ENCODE data around the gene ITGAX.

Gene ITGAX

GRCh38 chr16:31409433-31409832 lies 54.5 kb downstream of the ITGAX start:
- no peaks in the 10 kb centered on the region for H3K9me3 ChIP-seq (ENCODE audit: insufficient read depth, low read length)
- H3K36me3 ChIP-seq (ENCODE audit: low read length) = no peaks in the 10 kb centered on the region
- H3K27ac ChIP-seq (ENCODE audit: low read depth, low read length) = no peak overlapping the region
- H2AFZ ChIP-seq (ENCODE audit: low read depth, low read length, severe bottlenecking) = no peak overlapping the region
- H3K9me2 ChIP-seq (replicated peaks; ENCODE audit: insufficient read depth, low read length) = no peaks in the 10 kb centered on the region
- H3K4me2 ChIP-seq (ENCODE audit: low read depth, low read length, poor library complexity, severe bottlenecking) = no peak overlapping the region
- no peaks in the 10 kb centered on the region for H3K27me3 ChIP-seq (ENCODE audit: low read length)
- TF ChIP-seq EZH2phosphoT487 (conservative IDR thresholded peaks at IDR 0.05; ENCODE audit: low read length) (no peak), CTCF (IDR thresholded peaks at IDR 0.05; ENCODE audit: insufficient read depth, low read length, poor library complexity, severe bottlenecking) (no peak)
- H3K4me3 ChIP-seq (ENCODE audit: insufficient read depth, low read length, poor library complexity, severe bottlenecking) = no peak overlapping the region
- no peaks in the 10 kb centered on the region for H3K79me2 ChIP-seq (ENCODE audit: insufficient read depth, low read length)
- no peak overlapping the region for H3K9ac ChIP-seq (ENCODE audit: low read length)
- H3F3A ChIP-seq (ENCODE audit: insufficient read depth) = no peaks in the 10 kb centered on the region
- H4K20me1 ChIP-seq (ENCODE audit: low read depth, low read length) = no peaks in the 10 kb centered on the region

GRCh38 chr16:31410082-31410481 lies 55.1 kb downstream of the ITGAX start:
- no peaks in the 10 kb centered on the region for H3F3A ChIP-seq (ENCODE audit: insufficient read depth)
- no peaks in the 10 kb centered on the region for H3K27me3 ChIP-seq (ENCODE audit: low read length)
- no peak overlapping the region for H3K9ac ChIP-seq (ENCODE audit: low read length)
- no peak for TF ChIP-seq EZH2phosphoT487 (conservative IDR thresholded peaks at IDR 0.05; ENCODE audit: low read length)
- TF ChIP-seq CTCF (IDR thresholded peaks at IDR 0.05; ENCODE audit: insufficient read depth, low read length, poor library complexity, severe bottlenecking) = no peak
- H2AFZ ChIP-seq (ENCODE audit: low read depth, low read length, severe bottlenecking) = no peak overlapping the region
- no peaks in the 10 kb centered on the region for H3K79me2 ChIP-seq (ENCODE audit: insufficient read depth, low read length)
- H3K4me2 ChIP-seq (ENCODE audit: low read depth, low read length, poor library complexity, severe bottlenecking) = no peak overlapping the region
- H3K4me3 ChIP-seq (ENCODE audit: insufficient read depth, low read length, poor library complexity, severe bottlenecking) = no peak overlapping the region
- no peaks in the 10 kb centered on the region for H3K9me3 ChIP-seq (ENCODE audit: insufficient read depth, low read length)
- H3K27ac ChIP-seq (ENCODE audit: low read depth, low read length) = no peak overlapping the region
- no peaks in the 10 kb centered on the region for H3K9me2 ChIP-seq (replicated peaks; ENCODE audit: insufficient read depth, low read length)
- no peaks in the 10 kb centered on the region for H3K36me3 ChIP-seq (ENCODE audit: low read length)
- H4K20me1 ChIP-seq (ENCODE audit: low read depth, low read length) = no peaks in the 10 kb centered on the region

- H3K9me2 ChIP-seq (replicated peaks; ENCODE audit: insufficient read depth, low read length) = no peaks in the 10 kb centered on the region
- H3K4me3 ChIP-seq (ENCODE audit: insufficient read depth, low read length, poor library complexity, severe bottlenecking) = no peak overlapping the region
- no peak overlapping the region for H3K27ac ChIP-seq (ENCODE audit: low read depth, low read length)
- no peak overlapping the region for H3K4me2 ChIP-seq (ENCODE audit: low read depth, low read length, poor library complexity, severe bottlenecking)
- H3K27me3 ChIP-seq (ENCODE audit: low read length) = no peaks in the 10 kb centered on the region
- H3K9ac ChIP-seq (ENCODE audit: low read length) = no peak overlapping the region
- no peaks in the 10 kb centered on the region for H3K79me2 ChIP-seq (ENCODE audit: insufficient read depth, low read length)
- H3F3A ChIP-seq (ENCODE audit: insufficient read depth) = no peaks in the 10 kb centered on the region
- H3K36me3 ChIP-seq (ENCODE audit: low read length) = no peaks in the 10 kb centered on the region
- no peak overlapping the region for H2AFZ ChIP-seq (ENCODE audit: low read depth, low read length, severe bottlenecking)
- no peaks in the 10 kb centered on the region for H3K9me3 ChIP-seq (ENCODE audit: insufficient read depth, low read length)
- H4K20me1 ChIP-seq (ENCODE audit: low read depth, low read length) = no peaks in the 10 kb centered on the region
- TF ChIP-seq CTCF (IDR thresholded peaks at IDR 0.05; ENCODE audit: insufficient read depth, low read length, poor library complexity, severe bottlenecking) (no peak), EZH2phosphoT487 (conservative IDR thresholded peaks at IDR 0.05; ENCODE audit: low read length) (no peak)
Observed at GRCh38 chr16:31411024-31411844, 56.3 kb downstream of the ITGAX start.
